GM19467 (cell line): ENCODE measurements around the gene USB1.
A peak's percentile ranks its signal among the peaks of the same experiment; 100 is the strongest.

ENCODE experiments used
- ATAC-seq: cut with Tn5 transposase; IDR thresholded peaks from one replicate; pipeline ENCODE4 v1.9.1; 2021; ENCODE audit warnings: mild to moderate bottlenecking, moderate library complexity; ENCODE audit not compliant: unreplicated experiment

USB1 gene

GRCh38 chr16:58013201-58013956 is 12.2 kb downstream of the USB1 start:
- no peak for ATAC-seq

GRCh38 chr16:58016840-58017446 is 15.7 kb downstream of the USB1 start:
- no peak for ATAC-seq

GRCh38 chr16:58018803-58019202 is 17.6 kb downstream of the USB1 start:
- ATAC-seq: no peak

- ATAC-seq: no peak
These were observed 18.8 kb downstream of the USB1 start for GRCh38 chr16:58019866-58020538.

GRCh38 chr16:58020628-58021521 is 19.7 kb downstream of the USB1 start:
- ATAC-seq: no peak

GRCh38 chr16:58021661-58022551 is 20.7 kb downstream of the USB1 start:
- ATAC-seq: no peak

GRCh38 chr16:58022601-58023371 is 21.6 kb downstream of the USB1 start:
- ATAC-seq: no peak

- no peak for ATAC-seq
These were observed 23.5 kb downstream of the USB1 start for GRCh38 chr16:58024486-58025350.

- peak; percentile 54 for ATAC-seq
These were observed 24.3 kb downstream of the USB1 start, which contains the start of gene MMP15 for GRCh38 chr16:58025351-58026138. MMP15 (plus strand) TSS chr16:58025754; CDS start chr16:58026351, 597 bp downstream.

- peak; percentile 14 for ATAC-seq
These were observed 25.0 kb downstream of the USB1 start for GRCh38 chr16:58026139-58026704.

- ATAC-seq: no peak
These were observed 25.5 kb downstream of the USB1 start for GRCh38 chr16:58026705-58027160.

GRCh38 chr16:58027161-58027915 is 26.1 kb downstream of the USB1 start:
- no peak for ATAC-seq

- ATAC-seq: no peak
These were observed 26.8 kb downstream of the USB1 start for GRCh38 chr16:58027916-58028455.

- ATAC-seq: no peak
These were observed 27.4 kb downstream of the USB1 start for GRCh38 chr16:58028541-58029070.

- ATAC-seq: no peak
These were observed 28.2 kb downstream of the USB1 start for GRCh38 chr16:58029410-58029809.
